Right lung (tissue), 5 donors: ENCODE results near the gene GNAL. TPM values are rescaled to one million over a fixed set of nuclear protein-coding genes. Genes with fewer than 3 reads are reported as not detected.
"Not testable (repeated sequence)": the region's sequence is repeated elsewhere in the genome, so short reads cannot be mapped to it uniquely, and the experiment has no call there.

ENCODE experiments used
- DNase-seq, 2 donors: peaks; one replicate each; pipeline ENCODE4 v3.0.0-alpha.2; 2013
- polyA plus RNA-seq, 5 donors: library from polyadenylated mRNA; unstranded; fragments of 120-200 nt; gene quantifications; one replicate each; pipeline versions ENCODE4 v1.2.1 to v1.2.3, GENCODE V29; 2013; ENCODE audit warnings: inconsistent platforms in 1 of 5, low replicate concordance in 1 of 5; ENCODE audit not compliant: insufficient read length in 5 of 5, insufficient read depth in 1 of 5

Gene GNAL
- polyA plus RNA-seq, 5 donors = 2.1 to 3.0 (median 2.5) TPM

DNA sequence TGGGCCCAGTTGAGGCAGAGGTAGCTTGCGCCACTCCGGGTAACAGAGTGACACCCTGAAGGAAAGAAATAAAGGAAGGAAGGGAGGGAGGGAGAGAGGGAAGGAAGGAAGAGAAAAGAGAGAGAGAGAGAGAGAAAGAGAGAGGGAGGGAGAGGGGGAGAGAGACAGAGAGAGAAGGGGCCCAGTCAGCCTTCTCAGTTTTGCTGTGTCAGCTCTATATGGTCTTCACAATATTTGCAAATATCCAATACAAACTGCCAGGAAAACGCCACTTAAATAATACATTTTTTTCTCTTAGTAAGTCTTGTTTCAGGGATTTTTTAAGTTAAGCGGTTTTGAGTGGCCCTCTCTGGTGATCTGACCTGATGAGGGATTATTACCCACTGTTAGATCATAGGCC is 156.6 kb downstream of the GNAL start:
- no peak for DNase-seq

DNA sequence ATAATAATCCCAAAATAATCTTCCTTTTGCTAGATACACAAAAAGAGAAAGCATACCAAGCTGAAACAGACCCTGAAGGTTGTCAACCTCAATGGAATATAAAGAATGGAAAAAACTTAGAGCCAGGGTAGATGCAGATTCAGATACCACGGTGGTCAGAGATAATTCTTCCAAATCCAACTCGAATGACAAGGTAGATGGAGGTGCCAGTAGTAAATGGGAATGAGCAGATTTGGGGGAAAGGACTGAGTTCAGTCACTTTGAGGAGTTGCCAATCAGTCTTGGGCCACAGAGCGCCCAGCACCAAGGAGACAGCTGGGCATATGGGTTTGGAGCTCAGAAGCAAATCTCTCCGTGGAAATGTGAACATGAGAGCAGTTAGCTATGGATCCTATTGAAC is 158.7 kb downstream of the GNAL start:
- no peak for DNase-seq

DNA sequence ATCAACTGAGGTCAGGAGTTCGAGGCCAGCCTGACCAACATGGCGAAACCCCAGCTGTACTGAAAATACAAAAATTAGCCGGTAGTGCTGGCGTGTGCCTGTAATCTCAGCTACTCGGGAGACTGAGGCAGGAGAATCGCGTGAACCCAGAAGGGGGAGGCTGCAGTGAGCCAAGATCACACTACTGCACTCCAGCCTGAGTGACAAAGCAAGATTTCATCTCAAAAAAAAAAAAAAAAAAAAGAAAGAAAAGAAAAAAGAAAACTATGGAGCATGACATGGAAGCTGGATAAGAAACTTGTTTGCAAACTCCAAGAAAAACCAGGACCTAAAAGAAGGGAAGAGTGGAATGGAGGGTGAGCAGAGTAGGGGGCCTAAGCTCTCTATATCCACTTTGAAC is 160.2 kb downstream of the GNAL start:
- DNase-seq = no peak

DNA sequence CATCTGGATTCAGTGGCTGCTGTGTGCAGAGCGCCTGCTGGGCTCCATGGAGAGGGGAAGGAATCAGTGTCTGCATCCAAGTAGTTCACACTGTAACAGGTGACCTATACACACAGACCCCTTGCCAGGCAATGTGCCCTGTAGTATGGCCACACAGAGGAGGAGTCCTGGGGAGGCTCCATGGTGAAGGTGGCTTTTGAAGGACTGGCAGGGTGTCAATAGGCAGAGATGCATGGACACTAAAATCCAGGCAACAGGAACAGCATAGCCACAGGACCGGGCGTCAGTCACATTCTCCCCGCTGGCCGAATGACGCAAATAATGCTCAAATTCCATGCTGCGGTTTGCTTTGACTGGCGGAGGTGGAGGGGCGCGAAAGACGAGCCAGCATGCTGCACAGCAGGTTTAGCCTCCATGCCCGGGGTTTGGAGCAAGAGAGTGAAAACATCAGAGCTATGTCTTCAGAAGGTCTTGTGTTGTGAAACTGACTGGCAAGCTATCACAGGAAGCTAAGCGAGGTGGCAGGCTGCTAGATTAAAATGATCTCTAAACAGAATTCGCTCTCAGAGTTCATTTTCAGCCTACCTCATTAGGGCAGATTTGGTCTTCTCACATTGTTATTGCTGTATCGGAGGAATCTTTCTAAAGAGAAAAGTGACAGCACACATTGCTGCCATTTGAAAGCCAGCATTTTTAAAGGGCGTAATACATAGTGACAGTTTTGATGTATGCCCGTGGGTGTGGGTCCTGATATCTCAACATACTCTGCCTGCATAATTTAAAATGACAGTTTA is 161.0 kb downstream of the GNAL start:
- peak; percentile 55 to 73 for DNase-seq

DNA sequence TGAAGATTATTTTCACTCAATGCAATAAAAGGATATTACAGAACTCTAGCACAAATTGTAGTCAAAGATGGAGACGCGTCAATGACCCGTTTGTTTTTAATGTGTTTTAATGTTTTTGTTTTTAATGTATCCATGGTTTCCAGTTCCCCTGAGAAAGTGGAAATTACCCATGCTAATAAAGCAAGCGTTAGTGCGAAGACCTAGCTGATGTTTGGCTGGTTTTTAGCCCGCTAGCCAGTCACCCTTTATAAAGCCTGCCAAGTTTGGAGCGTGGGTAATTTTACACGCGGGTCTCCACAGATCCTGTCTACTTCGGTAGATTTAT is 161.7 kb downstream of the GNAL start:
- no peak for DNase-seq

DNA sequence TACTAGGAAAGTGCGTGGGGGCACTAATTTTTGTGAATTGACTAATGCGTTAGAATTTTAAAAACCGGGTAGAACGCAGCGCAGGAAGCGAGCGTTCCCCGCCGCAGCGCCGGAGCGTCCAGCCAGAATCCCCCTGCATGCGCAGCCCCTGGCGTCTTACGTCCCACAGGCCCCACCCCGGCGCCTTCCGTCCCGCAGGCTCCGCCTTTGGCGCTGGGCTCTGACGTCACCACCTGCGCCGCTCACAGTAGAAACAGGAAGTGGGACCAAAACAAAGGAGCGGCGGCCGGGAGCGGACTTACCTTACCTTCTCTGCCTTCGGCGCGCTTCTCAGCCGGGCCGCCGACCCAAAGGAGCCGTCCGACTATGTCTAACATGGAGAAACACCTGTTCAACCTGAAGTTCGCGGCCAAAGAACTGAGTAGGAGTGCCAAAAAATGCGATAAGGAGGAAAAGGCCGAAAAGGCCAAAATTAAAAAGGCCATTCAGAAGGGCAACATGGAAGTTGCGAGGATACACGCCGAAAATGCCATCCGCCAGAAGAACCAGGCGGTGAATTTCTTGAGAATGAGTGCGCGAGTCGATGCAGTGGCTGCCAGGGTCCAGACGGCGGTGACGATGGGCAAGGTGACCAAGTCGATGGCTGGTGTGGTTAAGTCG is 162.2 kb downstream of the GNAL start, which contains the start of gene CHMP1B:
Gene CHMP1B, plus strand, starts transcription at position 268 of the 660 bp plus-strand sequence. Its CDS starts 99 bp downstream, at position 367.
- DNase-seq = peak; percentile 97

DNA sequence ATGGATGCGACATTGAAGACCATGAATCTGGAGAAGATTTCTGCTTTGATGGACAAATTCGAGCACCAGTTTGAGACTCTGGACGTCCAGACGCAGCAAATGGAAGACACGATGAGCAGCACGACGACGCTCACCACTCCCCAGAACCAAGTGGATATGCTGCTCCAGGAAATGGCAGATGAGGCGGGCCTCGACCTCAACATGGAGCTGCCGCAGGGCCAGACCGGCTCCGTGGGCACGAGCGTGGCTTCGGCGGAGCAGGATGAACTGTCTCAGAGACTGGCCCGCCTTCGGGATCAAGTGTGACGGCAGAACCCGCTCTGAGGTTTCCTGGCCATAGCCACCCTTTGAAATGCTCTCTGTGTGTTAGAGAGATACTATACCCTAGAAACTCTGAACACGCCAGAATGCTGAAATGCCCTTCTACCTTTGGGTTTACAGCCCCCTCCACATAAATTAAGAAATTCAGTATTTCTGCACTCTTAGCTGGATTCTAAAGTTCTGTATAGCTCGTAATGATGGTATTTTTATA is 162.8 kb downstream of the GNAL start:
- DNase-seq = peak in 1 of 2 donors; percentile 41

DNA sequence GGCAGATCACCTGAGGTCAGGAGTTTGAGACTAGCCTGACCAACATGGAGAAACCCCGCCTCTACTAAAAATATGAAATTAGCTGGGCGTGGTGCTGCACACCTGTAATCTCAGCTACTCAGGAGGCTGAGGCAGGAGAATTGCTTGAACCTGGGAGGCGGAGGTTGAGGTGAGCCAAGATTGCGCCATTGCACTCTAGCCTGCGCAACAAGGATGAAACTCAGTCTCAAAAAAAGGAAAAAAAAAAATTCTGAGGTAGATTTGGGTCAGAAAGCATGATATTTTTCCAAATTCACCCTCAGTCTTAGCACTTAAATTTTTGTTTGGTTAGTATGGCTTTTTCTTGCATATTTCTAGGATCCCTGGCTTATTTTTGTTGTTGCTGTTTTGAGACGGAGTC is 165.5 kb downstream of the GNAL start:
- DNase-seq = not testable (repeated sequence)

DNA sequence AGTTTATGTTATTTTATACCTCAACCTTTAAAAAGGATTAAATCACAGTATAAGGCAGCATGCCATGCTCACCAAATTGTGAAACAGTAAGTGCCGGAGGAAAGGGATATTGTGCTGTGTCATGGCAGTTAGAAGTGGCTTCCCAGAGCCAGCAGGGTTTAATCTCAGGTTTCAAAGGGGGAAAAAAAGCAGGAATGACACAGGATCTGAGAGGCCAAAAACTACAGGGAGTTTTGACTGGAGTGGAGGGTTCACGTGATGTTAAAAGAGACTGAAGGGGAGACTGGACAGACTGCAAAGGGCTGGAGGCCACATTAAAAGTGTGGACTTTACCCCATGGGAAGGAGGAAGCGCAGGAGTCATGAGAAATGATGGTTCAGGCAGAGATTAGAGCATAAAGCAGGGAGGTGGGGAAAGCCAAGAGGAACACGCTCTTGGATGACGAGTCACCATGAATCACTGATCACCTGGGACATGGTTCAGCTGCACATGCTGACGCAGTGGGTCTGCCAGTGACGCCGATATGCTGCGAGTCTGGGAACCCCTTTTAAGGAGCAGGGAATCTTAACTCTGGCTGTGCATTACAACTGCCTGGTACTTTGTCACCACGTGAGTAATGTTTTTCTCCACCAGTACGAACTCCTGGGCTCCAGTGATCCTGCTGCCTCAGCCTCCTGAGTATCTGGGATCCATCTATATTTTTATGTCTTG is 168.3 kb downstream of the GNAL start:
- DNase-seq = no peak

DNA sequence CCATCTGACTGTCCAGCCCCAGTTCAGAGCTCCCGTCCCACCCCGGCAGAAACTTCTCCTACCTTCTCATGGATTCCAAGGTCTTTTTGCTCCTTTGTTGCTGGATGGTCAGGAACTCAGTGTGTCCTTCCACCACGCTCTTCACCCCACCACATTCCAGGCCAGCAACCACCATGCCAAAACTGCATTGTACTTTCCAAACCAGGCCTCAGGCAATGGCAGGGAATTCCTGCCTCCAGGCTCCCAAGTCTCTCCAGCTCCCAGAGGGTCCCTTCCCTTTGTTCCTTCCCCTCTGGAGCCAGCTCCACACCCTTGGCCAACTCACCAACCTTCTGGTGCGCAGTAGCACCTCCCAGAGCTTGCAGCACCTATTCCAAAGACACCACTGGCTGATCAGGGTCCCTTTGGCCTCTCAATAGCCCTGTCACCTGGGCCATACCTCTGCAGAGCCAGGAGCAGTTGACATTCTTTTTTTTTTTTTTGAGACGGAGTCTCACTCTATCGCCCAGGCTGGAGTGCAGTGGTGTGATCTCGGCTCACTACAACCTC is 170.3 kb downstream of the GNAL start:
- DNase-seq = no peak

DNA sequence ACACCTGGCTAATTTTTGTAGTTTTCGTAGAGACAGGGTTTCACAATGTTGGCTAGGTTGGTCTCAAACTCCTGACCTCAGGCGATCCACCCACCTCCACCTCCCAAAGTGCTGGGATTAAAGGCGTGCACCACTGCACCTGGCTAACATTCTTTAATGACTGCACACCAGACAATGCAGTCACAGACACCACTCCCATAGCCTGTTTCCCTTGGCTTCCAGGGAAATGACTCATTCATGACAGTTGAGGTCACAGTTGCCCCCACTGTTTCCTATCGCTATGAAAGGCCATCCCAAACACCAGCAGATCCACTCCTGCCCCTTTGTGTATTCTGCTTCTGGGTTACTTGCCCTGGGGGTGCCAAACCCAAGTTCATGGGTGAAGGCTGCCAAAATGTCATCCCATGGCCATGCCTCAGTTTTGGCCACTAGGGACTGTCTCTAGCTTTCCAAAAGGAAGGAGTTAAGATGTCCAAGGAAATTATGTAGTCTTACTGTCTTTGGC is 170.9 kb downstream of the GNAL start:
- DNase-seq = no peak

DNA sequence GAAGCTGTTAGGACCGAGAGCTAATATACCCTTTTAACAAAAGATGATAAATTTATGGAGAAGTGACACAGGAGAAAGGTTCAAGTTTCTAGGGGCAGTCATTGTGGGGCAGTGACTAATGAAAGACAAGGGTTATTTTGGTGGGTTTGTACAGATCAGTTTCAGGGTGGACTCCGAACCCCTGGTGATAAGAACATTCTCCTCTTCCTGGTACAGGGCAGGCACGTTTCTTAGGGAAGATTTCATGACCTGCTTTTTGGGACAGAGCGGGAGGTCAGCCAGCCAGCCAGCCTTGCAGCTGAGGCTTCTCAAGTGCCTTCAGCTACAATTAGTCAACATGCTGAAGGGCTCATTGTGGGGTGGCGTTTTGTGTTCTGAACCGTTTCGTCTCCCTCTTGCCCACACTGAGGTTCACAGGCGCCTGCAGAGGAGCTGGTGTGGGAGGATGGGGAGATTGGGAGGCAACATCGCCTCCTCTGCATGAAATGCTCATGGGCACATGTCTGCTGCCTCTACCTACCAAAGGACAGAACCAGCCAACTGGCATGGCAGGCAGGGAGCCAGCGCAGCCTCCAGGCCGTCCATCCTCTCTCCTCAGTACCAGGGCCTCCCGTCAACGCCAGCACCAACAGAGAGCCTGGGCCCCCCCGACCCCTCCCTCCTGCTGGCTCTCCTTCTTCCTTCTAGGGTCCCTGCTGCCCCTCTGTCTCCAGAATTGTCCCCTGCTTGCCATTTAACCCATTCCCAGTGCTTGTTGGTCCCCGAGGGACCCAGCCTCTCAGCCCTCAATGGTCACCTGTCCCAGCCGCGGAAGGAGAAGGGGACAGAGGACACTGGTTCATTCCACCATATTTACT is 171.8 kb downstream of the GNAL start:
- DNase-seq = no peak

DNA sequence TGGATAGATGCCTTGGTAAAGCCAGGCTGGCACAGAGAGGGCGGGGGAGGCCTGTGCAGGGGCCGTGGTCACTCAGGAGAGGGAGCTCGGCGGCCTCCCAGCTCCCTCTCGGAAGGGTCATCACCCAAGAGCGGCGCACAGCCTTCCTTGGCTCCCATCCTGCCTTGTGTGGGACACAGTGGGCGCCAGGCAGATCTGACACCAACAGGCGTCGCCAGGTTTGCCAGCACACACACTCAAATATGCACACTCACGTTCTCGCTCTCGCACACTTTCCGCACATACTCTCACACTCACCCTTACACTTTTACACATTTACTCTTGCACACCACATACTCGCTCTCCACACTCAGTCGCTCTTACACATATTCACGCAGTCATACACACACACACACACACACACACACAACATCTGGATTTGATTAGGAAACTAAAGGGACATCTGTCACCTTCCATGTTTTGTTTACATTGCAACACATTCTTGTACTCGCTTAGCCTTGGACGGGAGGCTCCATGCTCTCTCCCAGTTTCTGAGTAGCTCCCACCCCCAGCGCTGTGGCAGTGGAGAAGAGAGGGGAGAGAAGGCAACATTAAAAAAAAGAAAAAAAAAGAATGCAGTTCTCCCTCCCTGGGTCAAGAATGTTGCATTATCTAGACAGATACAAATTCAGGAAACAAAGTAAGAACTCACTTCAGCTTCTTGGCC is 172.7 kb downstream of the GNAL start:
- DNase-seq = no peak

DNA sequence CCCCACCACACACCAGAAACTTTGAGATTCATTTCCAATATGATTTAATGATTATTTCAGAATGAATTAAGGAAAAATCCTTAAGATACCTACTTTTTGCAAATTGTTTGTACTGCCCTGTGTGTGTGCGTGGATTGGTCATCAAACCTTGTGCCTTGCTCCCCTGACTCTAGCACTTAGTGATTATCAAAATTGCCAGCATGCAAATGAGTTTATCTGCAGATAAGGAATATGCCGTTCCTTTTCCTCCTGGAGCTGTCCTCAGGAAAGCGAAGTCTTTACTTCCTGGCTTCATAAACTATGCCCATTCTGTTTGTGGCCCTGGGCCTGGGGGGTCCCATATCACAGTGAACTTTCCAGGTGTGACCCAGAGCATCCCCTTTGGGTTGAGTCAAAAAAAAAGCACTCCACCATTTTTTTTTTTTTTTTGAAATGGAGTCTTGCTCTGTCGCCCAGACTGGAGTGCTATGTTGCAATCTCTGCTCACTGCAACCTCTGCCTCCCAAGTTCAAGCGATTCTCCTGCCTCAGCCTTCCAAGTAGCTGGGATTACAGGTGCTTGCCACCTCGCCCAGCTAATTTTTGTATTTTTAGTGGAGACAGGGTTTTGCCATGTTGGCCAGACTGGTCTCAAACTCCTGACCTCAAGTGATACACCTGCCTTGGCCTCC is 173.5 kb downstream of the GNAL start:
- no peak for DNase-seq

DNA sequence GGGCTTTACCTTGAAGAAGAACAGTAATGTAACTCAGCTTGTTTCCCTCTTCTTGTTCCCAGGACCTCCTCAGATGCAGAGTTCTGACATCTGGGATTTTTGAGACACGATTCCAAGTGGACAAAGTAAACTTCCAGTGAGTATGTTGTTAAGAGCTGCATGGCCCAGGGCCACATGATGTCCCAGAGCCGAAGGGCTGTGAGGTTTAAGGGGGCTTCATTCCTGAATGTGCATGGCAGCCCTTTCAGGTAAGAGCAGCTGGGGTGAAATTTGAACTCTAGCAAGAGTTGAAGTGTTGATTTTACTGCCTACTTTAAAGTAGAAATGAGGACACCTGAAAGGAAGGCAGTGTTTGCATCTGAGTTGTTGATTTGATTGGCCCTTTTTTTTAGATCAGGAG is 175.4 kb downstream of the GNAL start:
- DNase-seq = no peak

DNA sequence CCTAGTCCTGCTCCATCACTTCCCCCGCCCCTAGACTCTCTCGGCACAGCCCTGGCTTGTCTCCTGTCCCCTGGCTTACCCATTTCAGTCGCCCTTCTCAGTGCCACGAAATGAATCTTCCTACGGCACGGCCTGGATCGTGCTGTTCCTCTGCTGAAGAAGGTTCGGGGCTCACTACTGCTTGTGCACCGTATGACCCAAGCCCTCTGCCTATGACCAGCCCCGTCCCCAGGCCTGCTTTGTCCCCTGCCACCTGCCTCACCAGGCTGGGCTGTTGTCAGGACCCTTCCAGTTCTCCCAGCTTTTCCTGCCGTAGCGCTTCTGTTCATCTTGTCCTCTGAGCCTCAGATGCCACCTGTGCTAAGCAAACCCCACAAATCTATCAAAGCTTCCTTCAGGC is 176.0 kb downstream of the GNAL start:
- DNase-seq = no peak

DNA sequence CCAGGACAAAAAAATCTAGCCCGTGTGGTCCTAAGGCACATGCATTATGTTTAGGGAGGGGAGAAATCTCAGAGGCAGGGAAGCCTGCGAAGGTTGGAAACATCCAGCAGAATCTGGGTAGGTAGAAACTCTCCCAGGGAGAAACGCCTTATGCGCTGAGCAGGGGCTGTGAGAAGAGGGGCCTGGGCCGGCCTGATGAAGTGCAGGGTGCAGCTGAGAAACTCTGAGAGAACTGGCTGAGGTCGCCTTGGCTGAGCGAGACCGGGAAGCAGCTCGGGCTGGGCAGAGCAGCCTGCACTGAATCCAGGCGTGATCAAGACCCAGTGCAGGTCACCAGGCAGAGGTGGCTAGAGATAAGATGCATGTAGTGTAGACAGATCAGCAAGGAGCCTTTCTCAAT is 177.3 kb downstream of the GNAL start:
- no peak for DNase-seq

DNA sequence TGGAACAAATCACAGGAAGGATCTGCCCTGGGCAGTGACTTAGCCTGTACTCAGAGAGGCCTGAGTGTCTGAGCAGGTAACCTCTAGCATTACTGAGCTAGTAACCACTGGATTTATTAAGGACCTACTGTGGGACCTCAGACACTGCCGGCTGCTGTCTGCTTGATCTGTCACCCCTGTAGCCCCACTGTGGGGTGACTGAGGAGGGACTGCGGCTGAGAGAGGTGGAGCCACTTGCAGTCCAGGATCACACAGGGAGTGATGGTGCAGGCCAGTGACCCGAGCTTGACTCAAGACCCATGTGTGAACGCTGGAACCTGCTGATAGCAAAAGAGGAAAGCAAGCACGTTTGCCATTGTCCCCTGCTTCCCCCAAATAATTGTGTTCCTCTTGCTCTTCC is 177.7 kb downstream of the GNAL start:
- DNase-seq = no peak

DNA sequence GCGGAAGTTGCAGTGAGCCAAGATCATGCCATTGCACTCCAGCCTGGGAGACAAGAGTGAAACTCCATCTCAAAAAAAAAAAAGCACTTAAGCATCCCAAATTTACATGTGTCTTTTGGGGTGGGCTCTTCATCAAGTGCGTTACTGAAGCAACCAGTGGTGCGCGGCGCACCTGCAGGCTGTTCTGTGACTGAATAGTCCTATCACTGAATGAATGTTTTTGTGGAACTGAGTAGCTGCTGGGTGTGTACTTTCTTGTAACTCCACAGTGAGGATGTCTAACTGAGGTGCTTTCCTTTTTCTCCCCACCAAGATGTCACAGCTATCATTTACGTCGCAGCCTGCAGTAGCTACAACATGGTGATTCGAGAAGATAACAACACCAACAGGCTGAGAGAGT is 179.2 kb downstream of the GNAL start:
- no peak for DNase-seq

DNA sequence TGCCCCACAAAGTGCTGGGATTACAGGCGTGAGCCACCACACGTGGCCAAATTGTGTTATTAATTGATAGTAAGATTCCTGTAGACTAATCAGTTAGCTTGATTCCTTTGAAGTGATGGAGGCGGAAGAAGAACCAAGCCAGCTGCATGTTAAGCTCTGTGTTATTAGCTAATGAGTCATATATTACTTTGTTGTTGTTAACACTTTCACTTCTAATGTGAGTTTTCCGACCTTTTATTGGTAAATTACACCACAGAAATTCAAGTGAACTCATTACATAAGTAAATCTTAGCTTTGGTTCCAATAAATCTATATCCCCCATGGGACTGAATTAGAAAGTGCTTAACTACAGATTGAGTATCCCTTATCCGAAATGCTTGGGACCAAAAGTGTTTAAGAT is 182.4 kb downstream of the GNAL start:
- no peak for DNase-seq
